A549 (cell line): ENCODE measurements around the gene DMRT1. TPM values are rescaled to one million over a fixed set of nuclear protein-coding genes. Genes with fewer than 3 reads are reported as not detected.

Experiments
- ATAC-seq, 2 experiments: fragments of 200-7000 bp in 1 of 2; fragments of >200 bp in 1 of 2; cut with Nextera tagmentation in 1 of 2; cut with Tn5 transposase in 1 of 2; 3 replicates each; pipeline versions ENCODE4 v1.8.0 to v1.9.1; 2018 to 2020; ENCODE audit warnings: mild to moderate bottlenecking in 1 of 2, moderate library complexity in 1 of 2
- CTCF ChIA-PET: fragments of 300-600 bp; sonication (Branson Sonifier 250); formaldehyde crosslinking; extraction: SDS; loops from one replicate; lab custom pipeline; 2021; ENCODE audit warnings: antibody characterized with exemption, inconsistent platforms; lab: Yijun Ruan, JAX
- POLR2A ChIA-PET: fragments of 350-600 bp; formaldehyde crosslinking; extraction: SDS; loops from one replicate; lab custom pipeline; 2021; ENCODE audit warnings: antibody characterized with exemption, inconsistent platforms; lab: Yijun Ruan, JAX
- DNase-seq, 2 experiments: peaks; one replicate each; pipeline versions ENCODE4 v3.0.0 to v3.0.0-alpha.2; 2011 to 2016; ENCODE audit warnings: low read depth in 1 of 2, low spot score in 1 of 2
- FAIRE-seq: peaks from 2 replicates; lab custom pipeline; 2011; peaks lifted over from hg19 to GRCh38; lab: Jason Lieb, UNC
- H3K27ac ChIP-seq, 2 experiments: fragments of >200 bp; sonication (Bioruptor Twin); formaldehyde crosslinking; 3 replicates each; pipeline ENCODE4 v1.5.1; 2016 to 2017
- H3K4me1 ChIP-seq: fragments of >200 bp; sonication (Bioruptor Twin); formaldehyde crosslinking; 3 replicates; pipeline ENCODE4 v1.6.1; 2016
- H3K4me2 ChIP-seq: fragments of >200 bp; sonication (Bioruptor Twin); formaldehyde crosslinking; 3 replicates; pipeline ENCODE4 v1.6.1; 2016
- H3K4me3 ChIP-seq: fragments of >200 bp; sonication (Bioruptor Twin); formaldehyde crosslinking; 3 replicates; pipeline ENCODE4 v1.5.1; 2016
- H3K9me3 ChIP-seq: fragments of >200 bp; sonication (Bioruptor Twin); formaldehyde crosslinking; 3 replicates; pipeline ENCODE4 v1.6.1; 2016
- EHMT2 ChIP-seq: fragments of 200-600 bp; sonication (generic); IDR thresholded peaks from 2 replicates; pipeline ENCODE4 v1.6.1; 2016; ENCODE audit warnings: antibody characterized with exemption, low read depth, mild to moderate bottlenecking, moderate library complexity
- FOXS1 ChIP-seq: fragments of 250-450 bp; sonication (Bioruptor Pico); IDR thresholded peaks from 2 replicates; pipeline ENCODE4 v1.5.0; 2020; ENCODE audit warnings: mild to moderate bottlenecking, moderate library complexity
- HOXA7 ChIP-seq: fragments of 250-450 bp; sonication (Bioruptor Pico); IDR thresholded peaks from 2 replicates; pipeline ENCODE4 v1.5.0; 2020; ENCODE audit warnings: mild to moderate bottlenecking, moderate library complexity
- HOXB5 ChIP-seq: fragments of 250-450 bp; sonication (Bioruptor Pico); IDR thresholded peaks from 2 replicates; pipeline ENCODE4 v1.5.0; 2020; ENCODE audit warnings: mild to moderate bottlenecking, moderate library complexity
- JUNB ChIP-seq: fragments of >200 bp; sonication (Bioruptor Twin); formaldehyde crosslinking; IDR thresholded peaks from 2 replicates; pipeline ENCODE4 v1.6.1; 2016
- MYC ChIP-seq: IDR thresholded peaks from 2 replicates; pipeline ENCODE4 v1.6.1; 2012; ENCODE audit warnings: mild to moderate bottlenecking, inconsistent platforms, low read length, improper control_type of control experiment, borderline replicate concordance
- NR3C1 ChIP-seq: fragments of >200 bp; sonication (Bioruptor Twin); formaldehyde crosslinking; IDR thresholded peaks from 3 replicates; pipeline ENCODE4 v1.6.1; 2017
- POLR2AphosphoS2 ChIP-seq: conservative IDR thresholded peaks from 2 replicates; pipeline ENCODE4 v1.6.1; 2012; ENCODE audit warnings: low read length, improper control_type of control experiment, inconsistent platforms
- RAD21 ChIP-seq, 2 experiments: fragments of >200 bp in 1 of 2; sonication (Bioruptor Twin) in 1 of 2; formaldehyde crosslinking in 1 of 2; IDR thresholded peaks in 1 of 2; conservative IDR thresholded peaks in 1 of 2; 2 replicates in 1 of 2; 3 replicates in 1 of 2; pipeline ENCODE4 v1.6.1; 2012 to 2018; ENCODE audit warnings: inconsistent platforms in 1 of 2
- RARB ChIP-seq: fragments of 250-450 bp; sonication (Bioruptor Pico); IDR thresholded peaks from 2 replicates; pipeline ENCODE4 v1.8.0; 2021; ENCODE audit warnings: mild to moderate bottlenecking, moderate library complexity
- RCOR1 ChIP-seq: fragments of 150-350 bp; IDR thresholded peaks from 2 replicates; pipeline ENCODE4 v1.6.1; 2014; ENCODE audit warnings: antibody characterized with exemption, low read length, low read depth
- RNF2 ChIP-seq: fragments of 200-600 bp; sonication (generic); IDR thresholded peaks from 2 replicates; pipeline ENCODE4 v1.6.1; 2016; ENCODE audit warnings: low read depth, mild to moderate bottlenecking, antibody characterized with exemption, moderate library complexity, borderline replicate concordance
- SMC3 ChIP-seq: fragments of >200 bp; sonication (Bioruptor Twin); formaldehyde crosslinking; IDR thresholded peaks from 3 replicates; pipeline ENCODE4 v1.6.1; 2018; ENCODE audit warnings: inconsistent platforms
- TFCP2L1 ChIP-seq: fragments of 250-450 bp; sonication (Bioruptor Pico); IDR thresholded peaks from 2 replicates; pipeline ENCODE4 v1.5.0; 2021; ENCODE audit warnings: mild to moderate bottlenecking
- ZC3H11A ChIP-seq: fragments of 450-650 bp; IDR thresholded peaks from 2 replicates; pipeline ENCODE4 v1.6.1; 2014; ENCODE audit warnings: antibody characterized with exemption, mild to moderate bottlenecking
- ZNF302 ChIP-seq: fragments of 250-450 bp; sonication (Bioruptor Pico); IDR thresholded peaks from 2 replicates; pipeline ENCODE4 v1.9.0; 2021; ENCODE audit warnings: inconsistent platforms, mild to moderate bottlenecking, moderate library complexity
- ZSCAN20 ChIP-seq: fragments of 250-450 bp; sonication (Bioruptor Pico); IDR thresholded peaks from 2 replicates; pipeline ENCODE4 v1.8.0; 2022; ENCODE audit warnings: mild to moderate bottlenecking, moderate library complexity
- WGBS: methylation state at CpG from one replicate; pipeline ENCODE4 v1.1.6; 2017; ENCODE audit errors: missing lambda C conversion rate; 5-methylcytosine and 5-hydroxymethylcytosine counted together
- polyA plus RNA-seq, 4 experiments: library from polyadenylated mRNA; depleted of rRNA in 3 of 4; stranded (reverse); fragments of >200 nt; fragmentation: RNase III in 1 of 4; extraction: RNeasy Plus Mini Kit Qiagen cat#74134 plus additional on column Dnase treatment in 1 of 4; gene quantifications; 2 replicates in 3 of 4; 3 replicates in 1 of 4; pipeline ENCODE4 v1.2.3, GENCODE V29; 2011 to 2017
- TF ChIP-seq, protein P1 (sequence below): IDR thresholded peaks from 2 replicates; pipeline ENCODE4 v1.6.1; 2012; ENCODE audit warnings: low read depth, borderline replicate concordance
- TF ChIP-seq, protein P2 (sequence below): IDR thresholded peaks from 2 replicates; pipeline ENCODE4 v1.6.1; 2012
- TF ChIP-seq, protein P3 (sequence below): fragments of 150-350 bp; IDR thresholded peaks from 2 replicates; pipeline ENCODE4 v1.6.1; 2014; ENCODE audit warnings: low read depth, mild to moderate bottlenecking, low read length
- TF ChIP-seq, protein P4 (sequence below): fragments of >200 bp; sonication (Bioruptor Twin); formaldehyde crosslinking; IDR thresholded peaks from 3 replicates; pipeline ENCODE4 v1.6.1; 2016

The DMRT1 gene
- polyA plus RNA-seq, 2 of the 4 experiments (the other 2 are of a cell fraction) = not detected

DNA sequence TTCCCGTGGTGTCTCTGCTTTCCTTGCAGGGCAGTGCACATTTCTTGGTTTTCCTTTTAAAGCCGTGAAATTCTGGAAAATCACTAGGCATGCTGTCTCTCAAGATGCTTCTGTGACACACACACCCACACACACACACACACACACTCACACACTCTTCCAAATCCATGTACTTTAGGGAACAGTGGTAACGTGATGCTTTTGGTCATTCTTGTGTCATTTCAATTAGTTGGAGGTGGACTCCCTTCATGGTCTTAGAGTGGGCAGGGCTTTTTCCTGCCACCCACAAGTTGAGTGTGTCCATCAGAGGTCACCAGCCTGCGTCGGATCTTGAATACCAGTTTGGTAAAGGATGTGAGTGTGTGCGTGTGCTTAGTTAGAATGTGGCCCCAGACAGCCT is 64.4 kb downstream of the DMRT1 start:
- no peak overlapping the region for H3K27ac ChIP-seq
- ATAC-seq = no peak
- ChIA-PET POLR2A (no interaction called here), CTCF (interaction anchor here (1.4 kb wide), 1 partner anchor 12 kb away, joined by 4 read pairs; no protein-coding TSS in a partner anchor)
- FAIRE-seq = no peak
- no peak for DNase-seq
- no peaks in the 10 kb centered on the region for H3K4me1 ChIP-seq
- no peak overlapping the region for H3K4me3 ChIP-seq
- H3K9me3 ChIP-seq = no peaks in the 10 kb centered on the region
- TF ChIP-seq, protein P1, sequence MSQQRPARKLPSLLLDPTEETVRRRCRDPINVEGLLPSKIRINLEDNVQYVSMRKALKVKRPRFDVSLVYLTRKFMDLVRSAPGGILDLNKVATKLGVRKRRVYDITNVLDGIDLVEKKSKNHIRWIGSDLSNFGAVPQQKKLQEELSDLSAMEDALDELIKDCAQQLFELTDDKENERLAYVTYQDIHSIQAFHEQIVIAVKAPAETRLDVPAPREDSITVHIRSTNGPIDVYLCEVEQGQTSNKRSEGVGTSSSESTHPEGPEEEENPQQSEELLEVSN = no peak
- TF ChIP-seq, protein P2, sequence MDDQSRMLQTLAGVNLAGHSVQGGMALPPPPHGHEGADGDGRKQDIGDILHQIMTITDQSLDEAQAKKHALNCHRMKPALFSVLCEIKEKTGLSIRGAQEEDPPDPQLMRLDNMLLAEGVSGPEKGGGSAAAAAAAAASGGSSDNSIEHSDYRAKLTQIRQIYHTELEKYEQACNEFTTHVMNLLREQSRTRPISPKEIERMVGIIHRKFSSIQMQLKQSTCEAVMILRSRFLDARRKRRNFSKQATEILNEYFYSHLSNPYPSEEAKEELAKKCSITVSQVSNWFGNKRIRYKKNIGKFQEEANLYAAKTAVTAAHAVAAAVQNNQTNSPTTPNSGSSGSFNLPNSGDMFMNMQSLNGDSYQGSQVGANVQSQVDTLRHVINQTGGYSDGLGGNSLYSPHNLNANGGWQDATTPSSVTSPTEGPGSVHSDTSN = no peak
- TF ChIP-seq ZNF302 (CRISPR knock-in tag) (no peak), FOXS1 (CRISPR knock-in tag) (no peak), JUNB (no peak), MYC (no peak), RCOR1 (no peak), POLR2AphosphoS2 (no peak)
- H3K4me2 ChIP-seq = no peak overlapping the region
- 15% methylated on average over 6 of the region's 6 CpGs for WGBS

DNA sequence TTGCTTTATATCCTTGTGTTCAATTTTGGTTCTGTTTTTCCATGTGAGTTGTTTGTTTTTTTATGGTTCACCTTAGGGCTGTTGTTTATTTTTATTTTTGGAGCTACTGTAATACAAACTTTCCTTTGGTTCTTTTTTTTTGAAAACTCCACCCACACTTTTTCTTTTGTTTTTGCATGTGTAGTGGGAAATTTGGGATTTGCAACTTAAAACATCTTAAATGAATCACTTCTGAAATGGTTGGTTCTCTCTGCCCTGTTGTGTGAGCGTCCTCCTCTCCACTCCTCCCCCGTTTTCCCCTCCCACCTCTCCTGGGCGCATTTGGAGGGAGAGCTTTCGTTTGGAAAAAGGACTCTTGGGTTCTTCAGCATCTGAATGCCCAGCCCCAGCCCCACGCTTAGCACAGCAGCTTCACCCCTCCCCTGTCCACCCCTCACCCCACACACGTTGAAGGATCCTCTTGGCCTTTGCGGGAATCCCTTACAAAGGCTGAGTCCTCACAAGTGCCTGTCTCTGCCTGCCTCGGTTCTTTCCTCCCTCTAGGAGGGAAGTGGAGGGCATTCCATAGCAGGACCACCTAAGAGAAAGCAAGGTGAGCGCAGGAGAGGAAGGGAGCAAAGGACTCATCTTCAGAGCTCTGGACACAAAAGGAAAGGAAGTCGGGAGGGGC is 67.2 kb downstream of the DMRT1 start:
- no peak overlapping the region for H3K4me3 ChIP-seq
- H3K27ac ChIP-seq = no peak overlapping the region
- DNase-seq (no peak), FAIRE-seq (no peak), ATAC-seq (no peak; a peak in 1 of 6 replicates)
- ChIA-PET POLR2A (no interaction called here), CTCF (interaction anchor here (1.6 to 1.8 kb wide), 2 partner anchors 8 to 14 kb away, joined by 3 to 9 read pairs; no protein-coding TSS in a partner anchor)
- no peaks in the 10 kb centered on the region for H3K4me1 ChIP-seq
- H3K9me3 ChIP-seq = no peaks in the 10 kb centered on the region
- whole genome bisulfite sequencing = 7% methylated on average over 8 of the region's 10 CpGs
- TF ChIP-seq TFCP2L1 (CRISPR knock-in tag) = no peak
- TF ChIP-seq, protein P1 = no peak
- TF ChIP-seq RARB (CRISPR knock-in tag) = no peak
- TF ChIP-seq HOXA7 (CRISPR knock-in tag) = no peak
- no peak for TF ChIP-seq HOXB5 (CRISPR knock-in tag)
- TF ChIP-seq ZC3H11A = no peak
- TF ChIP-seq, protein P3, sequence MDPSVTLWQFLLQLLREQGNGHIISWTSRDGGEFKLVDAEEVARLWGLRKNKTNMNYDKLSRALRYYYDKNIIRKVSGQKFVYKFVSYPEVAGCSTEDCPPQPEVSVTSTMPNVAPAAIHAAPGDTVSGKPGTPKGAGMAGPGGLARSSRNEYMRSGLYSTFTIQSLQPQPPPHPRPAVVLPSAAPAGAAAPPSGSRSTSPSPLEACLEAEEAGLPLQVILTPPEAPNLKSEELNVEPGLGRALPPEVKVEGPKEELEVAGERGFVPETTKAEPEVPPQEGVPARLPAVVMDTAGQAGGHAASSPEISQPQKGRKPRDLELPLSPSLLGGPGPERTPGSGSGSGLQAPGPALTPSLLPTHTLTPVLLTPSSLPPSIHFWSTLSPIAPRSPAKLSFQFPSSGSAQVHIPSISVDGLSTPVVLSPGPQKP = no peak
- no peak for TF ChIP-seq SMC3
- no peak for TF ChIP-seq RAD21 (conservative IDR thresholded peaks at IDR 0.05 in 1 of 2, IDR thresholded peaks at IDR 0.05 in 1 of 2)
- no peak for TF ChIP-seq EHMT2
- TF ChIP-seq, protein P4, sequence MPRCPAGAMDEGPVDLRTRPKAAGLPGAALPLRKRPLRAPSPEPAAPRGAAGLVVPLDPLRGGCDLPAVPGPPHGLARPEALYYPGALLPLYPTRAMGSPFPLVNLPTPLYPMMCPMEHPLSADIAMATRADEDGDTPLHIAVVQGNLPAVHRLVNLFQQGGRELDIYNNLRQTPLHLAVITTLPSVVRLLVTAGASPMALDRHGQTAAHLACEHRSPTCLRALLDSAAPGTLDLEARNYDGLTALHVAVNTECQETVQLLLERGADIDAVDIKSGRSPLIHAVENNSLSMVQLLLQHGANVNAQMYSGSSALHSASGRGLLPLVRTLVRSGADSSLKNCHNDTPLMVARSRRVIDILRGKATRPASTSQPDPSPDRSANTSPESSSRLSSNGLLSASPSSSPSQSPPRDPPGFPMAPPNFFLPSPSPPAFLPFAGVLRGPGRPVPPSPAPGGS = no peak
- no peak for TF ChIP-seq NR3C1
- no peak for TF ChIP-seq RNF2
- TF ChIP-seq ZNF302 (CRISPR knock-in tag) = no peak
- TF ChIP-seq, protein P2 = no peak
- no peak for TF ChIP-seq ZSCAN20 (CRISPR knock-in tag)
- no peak overlapping the region for H3K4me2 ChIP-seq
